Natural killer cell (primary cell): Measurements from ENCODE around the gene MAD1L1. TPM values are rescaled to one million over a fixed set of nuclear protein-coding genes. Genes with fewer than 3 reads are reported as not detected.
A peak's percentile ranks its signal among the peaks of the same experiment; 100 is the strongest.

Source experiments
- ATAC-seq, 3 donors: fragments of 150-1000 bp in 2 of 3; fragments of 200-7000 bp in 1 of 3; cut with Tn5 transposase; 1 replicate in 1 of 3; 2 replicates in 2 of 3; pipeline ENCODE4 v1.10.0; 2021; ENCODE audit warnings: mild to moderate bottlenecking in 2 of 3, moderate library complexity in 2 of 3
- DNase-seq, 2 donors: peaks; one replicate each; pipeline versions ENCODE4 v3.0.0 to v3.0.0-alpha.2; 2013 to 2021; ENCODE audit warnings: mixed read lengths in 1 of 2
- H3K27ac ChIP-seq: one replicate; pipeline ENCODE4 v1.5.1; 2013; ENCODE audit warnings: mild to moderate bottlenecking, low read length
- H3K27me3 ChIP-seq: one replicate; pipeline ENCODE4 v1.6.1; 2013; ENCODE audit warnings: low read length; ENCODE audit not compliant: control insufficient read depth, insufficient read depth
- H3K36me3 ChIP-seq: one replicate; pipeline ENCODE4 v1.6.1; 2013; ENCODE audit warnings: low read length; ENCODE audit not compliant: control insufficient read depth, insufficient read depth
- H3K4me1 ChIP-seq: one replicate; pipeline ENCODE4 v1.6.1; 2013; ENCODE audit warnings: low read length; ENCODE audit not compliant: control insufficient read depth, insufficient read depth
- H3K4me3 ChIP-seq: one replicate; pipeline ENCODE4 v1.5.1; 2013; ENCODE audit warnings: low read length
- H3K9me3 ChIP-seq: one replicate; pipeline ENCODE4 v1.6.1; 2013; ENCODE audit warnings: low read length; ENCODE audit not compliant: control insufficient read depth, insufficient read depth
- H3K27ac Mint-ChIP-seq, 2 donors: one replicate each; pipeline ENCODE4 v1.8.0; 2022; ENCODE audit warnings: mild to moderate bottlenecking in 2 of 2, mixed read lengths in 2 of 2, moderate library complexity in 1 of 2
- H3K27me3 Mint-ChIP-seq, 2 donors: one replicate each; pipeline ENCODE4 v1.8.0; 2022; ENCODE audit warnings: low read depth in 2 of 2, mixed read lengths in 2 of 2
- H3K36me3 Mint-ChIP-seq: one replicate; pipeline ENCODE4 v1.8.0; 2022; ENCODE audit warnings: mixed read lengths
- H3K4me1 Mint-ChIP-seq, 2 donors: one replicate each; pipeline ENCODE4 v1.8.0; 2022; ENCODE audit warnings: mixed read lengths in 2 of 2
- H3K4me3 Mint-ChIP-seq: one replicate; pipeline ENCODE4 v1.8.0; 2022; ENCODE audit warnings: mild to moderate bottlenecking, moderate library complexity, mixed read lengths
- H3K9me3 Mint-ChIP-seq, 2 donors: one replicate each; pipeline ENCODE4 v1.8.0; 2022; ENCODE audit warnings: mixed read lengths in 2 of 2
- CTCF ChIP-seq: fragments of 200-600 bp; IDR thresholded peaks from one replicate; pipeline ENCODE4 v1.8.0; 2022; ENCODE audit warnings: antibody characterized with exemption
- WGBS: methylation state at CpG from one replicate; pipeline ENCODE4 v1.1.7; 2013; ENCODE audit warnings: missing lambda C conversion rate; ENCODE audit not compliant: insufficient coverage; 5-methylcytosine and 5-hydroxymethylcytosine counted together
- intact Hi-C: fragments of 100-400 bp; cut with micrococcal nuclease; formaldehyde crosslinking; loops from one replicate; pipeline ENCODE4 v1.14.2; 2022
- total RNA-seq, 4 donors: library from RNA; stranded (reverse); fragments of 120-200 nt in 1 of 4; gene quantifications; one replicate each; pipeline versions ENCODE4 v1.2.3 to v1.2.4, GENCODE V29; 2013 to 2022

The MAD1L1 gene
- total RNA-seq, 3 donors from 2014 or later (not counting 1 experiment from before 2014, with no cell fraction given) = 53.6 to 81.2 (median 77.4) TPM

DNA sequence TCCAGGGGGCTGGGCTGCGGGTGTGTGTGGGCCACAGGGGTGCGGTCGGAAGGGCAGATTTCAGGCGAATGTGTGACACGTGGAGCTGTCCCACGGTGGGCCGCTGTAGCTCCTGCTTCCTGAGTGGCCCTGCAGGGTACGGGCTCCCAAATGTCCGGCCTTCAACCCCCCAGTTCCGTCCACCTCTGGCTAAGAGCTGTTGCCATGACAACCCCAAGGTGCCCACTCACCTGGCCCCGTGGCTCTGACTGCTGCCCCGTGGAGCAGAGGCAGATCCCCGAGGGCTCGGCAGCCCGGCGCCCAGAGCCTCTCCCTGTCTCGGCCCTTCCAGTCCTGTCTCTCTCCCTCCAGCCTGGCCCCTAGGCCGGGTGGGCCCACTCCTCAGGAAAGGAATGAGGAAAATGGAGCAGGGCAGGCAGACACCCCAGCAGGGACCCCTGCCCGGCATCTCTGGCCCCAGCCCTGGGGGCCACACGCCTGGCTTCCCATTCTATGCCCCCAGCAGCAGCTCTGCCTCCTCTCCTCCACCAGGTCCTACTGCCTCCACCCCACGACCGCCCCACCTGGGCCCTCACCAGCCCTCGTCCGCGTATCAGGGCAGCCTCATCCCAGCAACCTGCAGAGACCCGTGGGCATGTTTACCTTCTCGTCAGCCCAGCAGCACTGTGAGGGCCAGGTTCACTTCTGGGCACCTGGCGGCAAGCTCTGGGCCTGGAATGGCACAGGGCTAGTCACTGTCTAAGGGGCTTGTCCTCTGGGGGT, 347.1 kb downstream of the MAD1L1 start:
- WGBS = 92% methylated on average over 28 of the region's 28 CpGs
- DNase-seq (no peak), ATAC-seq (no peak)
- H3K4me1 Mint-ChIP-seq = peaks cover 33 to 37% of the 10 kb centered on the region in 2 donors
- H3K27me3 Mint-ChIP-seq = no peaks in the 10 kb centered on the region
- Histone ChIP-seq H3K9me3 (no peaks in the 10 kb centered on the region), H3K27ac (no peak overlapping the region), H3K36me3 (peaks cover 14% of the 10 kb centered on the region), H3K4me3 (no peak overlapping the region), H3K4me1 (peaks cover 28% of the 10 kb centered on the region), H3K27me3 (no peaks in the 10 kb centered on the region)
- intact Hi-C loops = no loop called here
- TF ChIP-seq CTCF = no peak
- H3K4me3 Mint-ChIP-seq = no peak overlapping the region
- H3K27ac Mint-ChIP-seq = peak overlapping the region in 1 of 2 donors; percentile 16
- no peaks in the 10 kb centered on the region for H3K36me3 Mint-ChIP-seq
- no peaks in the 10 kb centered on the region for H3K9me3 Mint-ChIP-seq

- Mint-ChIP-seq H3K27me3 (no peaks in the 10 kb centered on the region), H3K36me3 (no peaks in the 10 kb centered on the region), H3K27ac (no peak overlapping the region), H3K9me3 (no peaks in the 10 kb centered on the region), H3K4me3 (no peak overlapping the region), H3K4me1 (peaks cover 26 to 28% of the 10 kb centered on the region in 2 donors)
- no peak for TF ChIP-seq CTCF
- ATAC-seq (no peak), DNase-seq (no peak)
- H3K9me3 ChIP-seq = no peaks in the 10 kb centered on the region
- intact Hi-C loops = no loop called here
- no peaks in the 10 kb centered on the region for H3K27me3 ChIP-seq
- H3K36me3 ChIP-seq = peaks cover 14% of the 10 kb centered on the region
- peaks cover 21% of the 10 kb centered on the region for H3K4me1 ChIP-seq
- WGBS = 96% methylated on average over 26 of the region's 26 CpGs
- H3K27ac ChIP-seq = no peak overlapping the region
- H3K4me3 ChIP-seq = no peak overlapping the region
Observed at GRCh38 chr7:1884583-1885350, 348.0 kb downstream of the MAD1L1 start.

DNA sequence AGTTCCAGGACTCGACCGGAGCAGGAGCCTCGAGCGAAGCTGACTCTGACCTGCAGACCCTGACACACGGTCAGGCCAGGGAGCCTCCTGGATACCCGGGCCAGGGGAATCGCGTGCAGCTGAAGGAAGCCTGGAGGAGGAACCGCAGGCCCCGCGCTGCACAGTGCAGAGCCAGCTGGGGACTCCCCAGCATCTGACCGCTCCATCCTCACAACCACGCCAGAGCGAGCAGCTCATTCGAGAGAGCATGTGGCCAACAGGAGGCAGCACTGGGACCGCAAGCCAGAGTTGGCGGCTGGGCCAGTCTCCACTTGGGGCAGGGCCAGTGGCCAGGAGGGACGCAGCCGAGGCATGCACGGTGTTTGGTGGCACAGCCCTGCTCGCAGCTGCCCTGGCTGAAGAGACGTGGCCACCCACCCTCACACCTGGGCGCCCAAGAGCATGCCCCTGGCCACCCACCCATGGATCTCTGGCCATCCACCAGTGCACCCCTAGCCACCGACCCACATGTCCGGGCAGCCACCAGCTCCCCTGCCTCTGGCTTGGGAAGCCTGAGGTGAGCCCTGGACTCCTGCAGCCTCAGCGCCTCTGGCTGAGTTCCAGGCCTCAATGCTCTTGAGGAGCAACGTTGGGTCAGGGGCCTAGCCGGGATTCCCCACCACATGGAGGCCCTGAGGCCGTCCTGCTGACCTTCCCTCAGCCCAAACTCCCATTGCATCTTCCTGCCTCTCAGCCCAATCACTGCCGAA, 348.7 kb downstream of the MAD1L1 start:
- DNase-seq (no peak), ATAC-seq (no peak)
- no peaks in the 10 kb centered on the region for H3K9me3 ChIP-seq
- Mint-ChIP-seq H3K9me3 (no peaks in the 10 kb centered on the region), H3K36me3 (no peaks in the 10 kb centered on the region), H3K4me1 (peaks cover 23 to 24% of the 10 kb centered on the region in 2 donors), H3K27me3 (no peaks in the 10 kb centered on the region), H3K27ac (no peak overlapping the region), H3K4me3 (no peak overlapping the region)
- no peaks in the 10 kb centered on the region for H3K27me3 ChIP-seq
- no peak overlapping the region for H3K27ac ChIP-seq
- peaks cover 15% of the 10 kb centered on the region for H3K4me1 ChIP-seq
- WGBS = 93% methylated on average over 30 of the region's 30 CpGs
- no peak for TF ChIP-seq CTCF
- H3K4me3 ChIP-seq = no peak overlapping the region
- peaks cover 14% of the 10 kb centered on the region for H3K36me3 ChIP-seq
- intact Hi-C loops = no loop called here
